Loucy (cell line): Measurements from ENCODE around the gene FABP6.

Source experiments
- CTCF ChIP-seq: fragments of 200-600 bp; sonication (generic); conservative IDR thresholded peaks from 2 replicates; pipeline ENCODE4 v1.5.1; 2014; ENCODE audit warnings: mild to moderate bottlenecking, antibody characterized with exemption, low read length
- EZH2phosphoT487 ChIP-seq: fragments of 200-600 bp; IDR thresholded peaks from 2 replicates; pipeline ENCODE4 v1.6.1; 2018; ENCODE audit warnings: antibody characterized with exemption, mild to moderate bottlenecking, moderate library complexity, borderline replicate concordance

GRCh38 chr5:160230686-160231527 is 1.6 kb downstream of the FABP6 start:
- no peak for TF ChIP-seq EZH2phosphoT487
- no peak for TF ChIP-seq CTCF
